Measurements from ENCODE around the gene ZNF605.

Gene ZNF605

DNA sequence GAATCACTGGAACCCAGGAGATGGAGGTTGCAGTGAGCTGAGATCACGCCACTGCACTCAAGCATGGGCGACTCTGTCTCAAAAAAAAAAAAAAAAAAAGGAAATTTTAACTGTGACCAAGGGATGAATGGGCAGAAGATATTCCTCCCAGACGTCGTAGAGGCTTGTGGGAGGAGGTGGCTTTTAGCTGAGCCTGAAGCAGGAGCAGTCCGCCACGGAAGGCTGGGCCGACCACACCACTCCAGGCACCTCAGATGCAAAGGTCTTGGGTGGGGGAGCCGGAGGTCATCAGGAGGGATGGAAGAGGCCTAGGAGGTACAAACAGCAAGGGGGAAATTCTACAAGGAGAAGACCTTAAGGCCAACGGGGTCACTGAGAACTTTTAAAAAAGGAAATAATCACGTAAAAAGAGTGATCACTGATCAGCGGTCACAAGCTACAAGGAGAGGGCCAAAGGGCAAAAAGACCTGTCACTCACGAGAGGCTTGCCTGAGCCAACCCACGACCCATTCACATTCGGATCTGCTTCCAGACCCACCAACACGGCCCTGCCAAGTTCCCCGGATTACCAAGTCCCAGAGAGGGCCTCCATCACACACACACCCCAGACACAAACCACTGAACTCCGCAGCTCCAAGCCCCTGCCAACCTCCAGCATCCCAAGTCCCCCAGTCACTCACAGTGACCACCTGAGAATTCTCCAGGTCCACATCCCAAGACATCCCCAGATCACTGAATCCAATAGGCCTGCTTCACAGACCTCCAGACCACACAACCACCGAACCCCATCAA, 3.5 kb downstream of the ZNF605 start:
- TF ChIP-seq, protein P1, sequence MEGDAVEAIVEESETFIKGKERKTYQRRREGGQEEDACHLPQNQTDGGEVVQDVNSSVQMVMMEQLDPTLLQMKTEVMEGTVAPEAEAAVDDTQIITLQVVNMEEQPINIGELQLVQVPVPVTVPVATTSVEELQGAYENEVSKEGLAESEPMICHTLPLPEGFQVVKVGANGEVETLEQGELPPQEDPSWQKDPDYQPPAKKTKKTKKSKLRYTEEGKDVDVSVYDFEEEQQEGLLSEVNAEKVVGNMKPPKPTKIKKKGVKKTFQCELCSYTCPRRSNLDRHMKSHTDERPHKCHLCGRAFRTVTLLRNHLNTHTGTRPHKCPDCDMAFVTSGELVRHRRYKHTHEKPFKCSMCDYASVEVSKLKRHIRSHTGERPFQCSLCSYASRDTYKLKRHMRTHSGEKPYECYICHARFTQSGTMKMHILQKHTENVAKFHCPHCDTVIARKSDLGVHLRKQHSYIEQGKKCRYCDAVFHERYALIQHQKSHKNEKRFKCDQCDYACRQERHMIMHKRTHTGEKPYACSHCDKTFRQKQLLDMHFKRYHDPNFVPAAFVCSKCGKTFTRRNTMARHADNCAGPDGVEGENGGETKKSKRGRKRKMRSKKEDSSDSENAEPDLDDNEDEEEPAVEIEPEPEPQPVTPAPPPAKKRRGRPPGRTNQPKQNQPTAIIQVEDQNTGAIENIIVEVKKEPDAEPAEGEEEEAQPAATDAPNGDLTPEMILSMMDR (IDR thresholded peaks at IDR 0.05; ENCODE audit: low read depth, low read length): no peak
- no peak overlapping the region for H3K4me3 ChIP-seq (ENCODE audit: low read depth, low read length)

DNA sequence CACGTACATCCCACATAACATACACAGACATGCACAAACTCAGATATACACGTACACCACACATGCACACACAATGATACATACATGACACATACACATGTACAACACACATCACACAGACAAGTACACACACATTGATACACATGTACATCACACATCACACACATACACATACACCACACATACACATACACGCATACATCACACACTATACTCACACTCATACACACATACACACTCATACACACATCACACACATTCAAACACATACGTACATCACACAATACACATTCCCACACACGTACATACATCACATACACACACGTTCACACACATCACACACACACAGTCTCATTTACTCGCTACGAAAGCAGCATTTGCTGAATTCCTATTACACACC, 4.5 kb downstream of the ZNF605 start:
- TF ChIP-seq, protein P1 (IDR thresholded peaks at IDR 0.05; ENCODE audit: low read depth, low read length): no peak
- no peak overlapping the region for H3K4me3 ChIP-seq (ENCODE audit: low read depth, low read length)

DNA sequence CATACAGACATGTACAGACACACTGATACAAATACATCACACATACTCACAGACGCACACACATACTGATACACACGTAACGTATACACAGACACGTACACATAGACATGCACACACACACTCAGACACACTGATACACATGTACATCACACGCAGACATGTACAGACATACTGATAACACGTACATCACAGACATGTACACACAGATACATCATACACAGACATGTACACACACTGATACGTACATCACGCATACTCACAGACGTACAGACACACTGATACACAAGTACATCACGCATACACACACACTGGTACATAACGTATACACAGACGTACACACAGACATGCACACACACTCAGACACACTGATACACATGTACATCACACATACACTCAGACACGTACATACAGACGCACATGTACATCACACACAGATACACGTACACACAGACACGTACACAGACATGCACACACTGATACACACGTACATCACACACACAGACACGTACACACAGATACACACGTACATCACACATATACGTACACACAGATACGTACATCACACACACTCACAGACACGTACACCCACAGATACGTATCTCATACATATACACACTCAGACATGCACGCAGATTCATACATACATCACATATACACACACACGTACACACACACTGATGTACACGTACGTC, 5.1 kb downstream of the ZNF605 start:
- no peak overlapping the region for H3K4me3 ChIP-seq (ENCODE audit: low read depth, low read length)
- TF ChIP-seq, protein P1 (IDR thresholded peaks at IDR 0.05; ENCODE audit: low read depth, low read length): no peak

DNA sequence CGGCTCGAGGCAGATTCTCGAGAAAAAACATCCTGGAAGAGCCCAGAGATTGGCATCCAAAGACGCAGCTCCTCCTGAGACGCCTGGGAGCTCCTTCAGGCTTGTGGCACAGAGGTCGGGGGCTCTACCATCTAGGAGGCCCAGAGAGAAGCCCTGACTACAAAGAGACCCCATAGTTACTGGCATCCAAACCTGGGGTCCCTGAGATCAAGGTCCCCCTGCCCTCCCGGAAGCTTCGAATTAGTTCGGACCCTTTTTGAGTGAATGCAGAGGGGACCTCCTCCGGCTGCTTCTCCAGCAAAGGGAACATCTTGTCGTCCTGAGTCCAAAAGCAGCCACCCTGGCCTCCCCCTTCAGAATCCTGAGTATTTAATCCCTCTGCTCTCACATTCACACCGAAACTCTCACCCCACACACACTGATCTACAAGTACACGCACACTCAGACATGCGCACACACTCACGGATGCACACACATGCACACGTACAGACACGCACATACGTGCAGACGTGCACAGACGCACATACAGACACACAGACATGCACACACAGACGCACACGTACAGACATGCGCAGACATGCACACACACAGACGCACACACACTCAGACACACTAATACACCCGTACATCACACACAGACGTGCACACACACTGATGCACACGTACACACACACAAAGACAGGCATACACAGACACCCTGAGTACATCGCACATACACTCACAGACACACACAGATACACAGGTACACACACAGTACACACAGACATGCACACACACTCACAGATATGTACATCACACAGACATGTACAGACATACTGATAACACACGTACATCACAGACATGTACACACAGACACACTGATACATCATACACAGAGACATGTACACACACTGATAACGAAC, 5.9 kb downstream of the ZNF605 start:
- TF ChIP-seq, protein P1 (IDR thresholded peaks at IDR 0.05; ENCODE audit: low read depth, low read length): no peak
- no peak overlapping the region for H3K4me3 ChIP-seq (ENCODE audit: low read depth, low read length)

DNA sequence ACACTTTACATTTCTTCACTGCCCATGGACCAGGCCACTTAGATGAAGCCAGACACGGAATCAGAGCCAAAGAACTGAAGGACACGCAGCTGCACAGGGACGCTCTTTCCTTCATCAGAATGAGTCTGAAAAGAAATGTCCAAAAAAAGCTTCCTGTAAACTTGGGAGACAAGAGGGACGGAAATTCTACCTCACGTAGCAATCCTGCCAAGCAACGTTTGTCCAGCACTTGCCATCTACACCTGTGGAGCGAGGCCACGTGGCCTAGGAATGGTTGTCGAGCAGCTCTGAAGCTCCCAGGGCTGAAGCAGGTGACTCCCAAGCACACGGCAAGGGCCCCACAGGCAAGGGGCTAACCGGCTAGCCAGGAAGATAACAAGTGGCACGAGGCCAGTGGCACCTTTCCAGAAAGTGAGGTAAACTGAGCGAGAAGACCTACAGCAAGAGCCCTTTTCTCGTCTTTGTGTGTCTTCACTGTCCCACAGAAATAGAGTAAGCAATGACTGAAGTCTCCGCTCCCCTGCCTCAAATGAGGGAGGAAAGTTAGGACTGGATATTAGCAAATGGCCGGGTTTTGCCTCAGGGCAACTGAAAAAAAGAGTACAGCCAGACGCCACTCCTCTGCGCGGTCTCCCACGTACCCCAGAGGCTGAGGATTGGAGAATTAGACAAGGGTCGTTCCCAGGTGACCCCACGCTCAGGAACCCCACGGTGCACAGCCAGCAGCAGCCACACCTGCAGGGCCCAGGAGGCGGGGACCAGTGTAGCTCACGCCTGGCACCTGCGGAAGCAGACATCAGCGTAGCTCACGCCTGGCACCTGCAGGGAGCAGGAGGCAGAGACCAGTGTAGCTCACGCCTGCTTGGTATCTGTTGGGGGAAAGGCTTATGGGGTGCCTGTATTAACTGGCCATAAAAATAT, 7.7 kb downstream of the ZNF605 start:
- no peak overlapping the region for H3K4me3 ChIP-seq (ENCODE audit: low read depth, low read length)
- TF ChIP-seq, protein P1 (IDR thresholded peaks at IDR 0.05; ENCODE audit: low read depth, low read length): no peak

DNA sequence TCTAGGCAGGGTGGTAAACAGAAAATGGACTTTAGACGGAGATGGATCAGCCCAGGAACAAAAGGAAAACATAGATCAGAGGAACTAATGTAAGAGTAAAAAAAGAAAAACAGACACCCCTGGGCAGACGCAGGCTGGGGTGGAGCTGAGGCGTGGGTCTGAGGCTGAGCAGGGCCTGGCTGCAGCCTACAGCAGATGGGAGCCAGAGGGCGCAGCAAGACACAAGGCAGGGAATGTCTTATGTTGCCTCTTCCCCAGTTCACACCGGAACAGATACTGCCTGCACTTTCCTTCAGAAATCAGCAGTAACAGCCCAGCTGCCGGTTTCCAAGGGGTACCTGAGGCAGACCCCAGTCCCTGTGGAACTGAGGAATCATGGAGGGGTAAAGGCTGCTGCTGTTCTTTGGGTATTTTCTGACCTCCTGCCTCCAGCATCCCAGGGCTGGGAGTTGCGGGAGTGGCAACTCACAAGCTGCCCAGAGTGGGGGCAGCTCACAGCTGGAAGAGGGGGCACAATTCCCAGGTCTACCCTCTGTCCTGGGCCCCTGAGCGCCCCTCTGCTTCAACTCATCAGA, 9.8 kb downstream of the ZNF605 start:
- H3K4me3 ChIP-seq (ENCODE audit: low read depth, low read length): no peak overlapping the region

More for the DNA sequence above, 9.8 kb downstream of the ZNF605 start:
- TF ChIP-seq, protein P1 (IDR thresholded peaks at IDR 0.05; ENCODE audit: low read depth, low read length): no peak
